IPS-20b (cell line): ENCODE data around the gene CTSF.
"Not testable (repeated sequence)": the region's sequence is repeated elsewhere in the genome, so short reads cannot be mapped to it uniquely, and the experiment has no call there.

Experiments used
- H3K27ac ChIP-seq: one replicate; pipeline ENCODE4 v1.5.1; 2013; ENCODE audit warnings: low read length
- H3K27me3 ChIP-seq: 2 replicates; pipeline ENCODE4 v1.6.1; 2013; ENCODE audit warnings: mild to moderate bottlenecking, low read length, inconsistent platforms; ENCODE audit not compliant: insufficient read depth
- H3K36me3 ChIP-seq: 2 replicates; pipeline ENCODE4 v1.6.1; 2013; ENCODE audit warnings: low read depth, mild to moderate bottlenecking, inconsistent platforms, low read length, moderate library complexity; ENCODE audit not compliant: insufficient read depth
- H3K4me1 ChIP-seq: 2 replicates; pipeline ENCODE4 v1.6.1; 2013; ENCODE audit warnings: mild to moderate bottlenecking, control low read depth, inconsistent platforms, low read length, moderate library complexity; ENCODE audit not compliant: insufficient read depth
- H3K4me3 ChIP-seq: 2 replicates; pipeline ENCODE4 v1.5.1; 2013; ENCODE audit warnings: mild to moderate bottlenecking, low read length, inconsistent platforms
- H3K9ac ChIP-seq: 2 replicates; pipeline ENCODE4 v1.6.1; 2013; ENCODE audit warnings: low read depth, mild to moderate bottlenecking, inconsistent platforms, low read length, moderate library complexity
- H3K9me3 ChIP-seq: 2 replicates; pipeline ENCODE4 v1.6.1; 2013; ENCODE audit warnings: mild to moderate bottlenecking, low read depth, low read length, inconsistent platforms; ENCODE audit not compliant: insufficient read depth

Gene CTSF

GRCh38 chr11:66568124-66568916, at the start of gene CTSF:
TSS of gene CTSF (minus strand) at chr11:66568606. CDS start at chr11:66568486, 120 bp downstream.
- no peaks in the 10 kb centered on the region for H3K9me3 ChIP-seq
- H3K4me3 ChIP-seq: no peak within 1 kb of the TSS
- H3K9ac ChIP-seq: 0 out of 2 replicates have a peak within 1 kb of the TSS, but pooled peaks have one; percentile 19
- H3K27me3 ChIP-seq: no peaks in the 10 kb centered on the region
- peaks cover 16% of the 10 kb centered on the region for H3K4me1 ChIP-seq
- peaks cover 2% of the 10 kb centered on the region; the same call in 1 of the 2 replicates for H3K36me3 ChIP-seq
- no peak within 1 kb of the TSS for H3K27ac ChIP-seq

- Histone ChIP-seq H3K4me1 (peaks cover 22% of the 10 kb centered on the region), H3K9me3 (no peaks in the 10 kb centered on the region), H3K9ac (peak overlapping the region; percentile 99), H3K27ac (peak overlapping the region; percentile 94), H3K36me3 (peaks cover 44% of the 10 kb centered on the region), H3K27me3 (no peaks in the 10 kb centered on the region), H3K4me3 (peak overlapping the region; percentile 98)
These were observed 48.9 kb upstream of the CTSF start for GRCh38 chr11:66617155-66617834.

- peaks cover 38% of the 10 kb centered on the region for H3K36me3 ChIP-seq
- H3K4me3 ChIP-seq: peak within 1 kb of the TSS; percentile 98
- H3K9me3 ChIP-seq: no peaks in the 10 kb centered on the region
- peak within 1 kb of the TSS; percentile 94 for H3K27ac ChIP-seq
- H3K9ac ChIP-seq: peak within 1 kb of the TSS; percentile 99
- peaks cover 22% of the 10 kb centered on the region for H3K4me1 ChIP-seq
- no peaks in the 10 kb centered on the region for H3K27me3 ChIP-seq
These were observed 48.2 kb upstream of the CTSF start, which contains the start of gene RBM14 for GRCh38 chr11:66616379-66617154. TSS of gene RBM14 (plus strand) at chr11:66616630. CDS start at chr11:66616721, 91 bp downstream.

GRCh38 chr11:66614073-66614472, 45.7 kb upstream of the CTSF start:
- no peak overlapping the region for H3K9ac ChIP-seq
- no peaks in the 10 kb centered on the region for H3K27me3 ChIP-seq
- peaks cover 12% of the 10 kb centered on the region for H3K4me1 ChIP-seq
- H3K36me3 ChIP-seq: peaks cover 19% of the 10 kb centered on the region
- H3K9me3 ChIP-seq: no peaks in the 10 kb centered on the region
- H3K27ac ChIP-seq: no peak overlapping the region
- no peak overlapping the region for H3K4me3 ChIP-seq

- H3K9ac ChIP-seq: no peak overlapping the region
- H3K4me1 ChIP-seq: no peaks in the 10 kb centered on the region
- no peak overlapping the region for H3K4me3 ChIP-seq
- H3K36me3 ChIP-seq: peaks cover 3% of the 10 kb centered on the region; the same call in 1 of the 2 replicates
- no peaks in the 10 kb centered on the region for H3K9me3 ChIP-seq
- H3K27me3 ChIP-seq: no peaks in the 10 kb centered on the region
- H3K27ac ChIP-seq: no peak overlapping the region
These were observed 44.1 kb upstream of the CTSF start for GRCh38 chr11:66612458-66612857.

- no peaks in the 10 kb centered on the region for H3K9me3 ChIP-seq
- peaks cover 10% of the 10 kb centered on the region for H3K36me3 ChIP-seq
- H3K27ac ChIP-seq: no peak overlapping the region
- no peak overlapping the region for H3K4me3 ChIP-seq
- no peaks in the 10 kb centered on the region for H3K27me3 ChIP-seq
- H3K9ac ChIP-seq: no peak overlapping the region
- H3K4me1 ChIP-seq: no peaks in the 10 kb centered on the region
These were observed 41.6 kb upstream of the CTSF start for GRCh38 chr11:66609721-66610617.

- Histone ChIP-seq H3K9me3 (no peaks in the 10 kb centered on the region), H3K4me3 (no peak overlapping the region), H3K27me3 (no peaks in the 10 kb centered on the region), H3K36me3 (peaks cover 19% of the 10 kb centered on the region), H3K9ac (no peak overlapping the region), H3K4me1 (no peaks in the 10 kb centered on the region), H3K27ac (no peak overlapping the region)
These were observed 38.9 kb upstream of the CTSF start for GRCh38 chr11:66607126-66607834.

- not testable (repeated sequence) for H3K9ac ChIP-seq, H3K9me3 ChIP-seq, H3K27ac ChIP-seq, H3K27me3 ChIP-seq, H3K4me1 ChIP-seq, H3K4me3 ChIP-seq
- peaks cover 24% of the 10 kb centered on the region for H3K36me3 ChIP-seq
These were observed 38.2 kb upstream of the CTSF start for GRCh38 chr11:66606608-66607007.

GRCh38 chr11:66604155-66604554, 35.7 kb upstream of the CTSF start:
- H3K27ac ChIP-seq: no peak overlapping the region
- H3K9ac ChIP-seq: no peak overlapping the region
- H3K4me1 ChIP-seq: no peaks in the 10 kb centered on the region
- peaks cover 40% of the 10 kb centered on the region for H3K36me3 ChIP-seq
- no peak overlapping the region for H3K4me3 ChIP-seq
- no peaks in the 10 kb centered on the region for H3K9me3 ChIP-seq
- H3K27me3 ChIP-seq: no peaks in the 10 kb centered on the region

- H3K27me3 ChIP-seq: no peaks in the 10 kb centered on the region
- no peak overlapping the region for H3K9ac ChIP-seq
- H3K4me1 ChIP-seq: no peaks in the 10 kb centered on the region
- H3K27ac ChIP-seq: no peak overlapping the region
- no peaks in the 10 kb centered on the region for H3K9me3 ChIP-seq
- H3K4me3 ChIP-seq: no peak overlapping the region
- peaks cover 45% of the 10 kb centered on the region for H3K36me3 ChIP-seq
These were observed 34.7 kb upstream of the CTSF start for GRCh38 chr11:66603072-66603471.
